Panc1 (cell line): Measurements from ENCODE around the gene SIRT5. TPM values are rescaled to one million over a fixed set of nuclear protein-coding genes. Genes with fewer than 3 reads are reported as not detected.

Experiments
- ATAC-seq: fragments of 200-7000 bp; cut with Tn5 transposase; 2 replicates; pipeline ENCODE4 v1.9.1; 2020; ENCODE audit warnings: mild to moderate bottlenecking, moderate library complexity
- BruUV-seq: library from RNA; stranded (reverse); fragments of 400-500 nt; replicated peaks from 2 replicates; lab custom pipeline; 2021; lab: Mats Ljungman, UMichigan
- CTCF ChIA-PET: fragments of 300-600 bp; sonication (Branson Sonifier 250); formaldehyde crosslinking; loops from one replicate; lab custom pipeline; 2022; ENCODE audit warnings: antibody characterized with exemption; lab: Charles Lee
- POLR2A ChIA-PET: fragments of 300-600 bp; sonication (Branson Sonifier 250); formaldehyde crosslinking; loops from one replicate; lab custom pipeline; 2022; ENCODE audit warnings: antibody characterized with exemption; lab: Charles Lee
- DNase-seq: peaks from one replicate; pipeline ENCODE4 v3.0.0-alpha.2; 2010; ENCODE audit warnings: low read depth, low spot score
- H3K27ac ChIP-seq: 2 replicates; pipeline ENCODE4 v1.5.1; 2011; ENCODE audit warnings: mild to moderate bottlenecking, low read length, inconsistent platforms
- H3K27me3 ChIP-seq: fragments of 200-500 bp; sonication (Bioruptor generic); 2 replicates; pipeline ENCODE4 v1.6.0; 2014; ENCODE audit warnings: low read length, inconsistent platforms; ENCODE audit not compliant: control insufficient read depth, insufficient read depth
- H3K36me3 ChIP-seq: fragments of 200-500 bp; sonication (Bioruptor generic); 2 replicates; pipeline ENCODE4 v1.5.1; 2014; ENCODE audit warnings: inconsistent platforms, mild to moderate bottlenecking, low read length, moderate library complexity; ENCODE audit not compliant: control insufficient read depth, insufficient read depth
- H3K4me1 ChIP-seq: 2 replicates; pipeline ENCODE4 v1.5.1; 2011; ENCODE audit warnings: inconsistent platforms, mild to moderate bottlenecking, low read length, moderate library complexity; ENCODE audit not compliant: control insufficient read depth, insufficient read depth
- H3K4me3 ChIP-seq, 2 experiments: 2 replicates each; pipeline ENCODE4 v1.5.1; 2011 to 2012; ENCODE audit warnings: low read depth in 2 of 2, low read length in 2 of 2, mild to moderate bottlenecking in 2 of 2, inconsistent platforms in 1 of 2, moderate library complexity in 1 of 2
- H3K9me3 ChIP-seq: fragments of 200-500 bp; sonication (Bioruptor generic); 2 replicates; pipeline ENCODE4 v1.5.1; 2014; ENCODE audit warnings: low read depth, mild to moderate bottlenecking, inconsistent platforms, low read length, moderate library complexity; ENCODE audit not compliant: control insufficient read depth, insufficient read depth
- CTCF ChIP-seq: fragments of 450-650 bp; IDR thresholded peaks from 2 replicates; pipeline ENCODE4 v1.5.1; 2017; ENCODE audit warnings: mild to moderate bottlenecking
- POLR2AphosphoS5 ChIP-seq: IDR thresholded peaks from 2 replicates; pipeline ENCODE4 v1.6.1; 2012; ENCODE audit warnings: mild to moderate bottlenecking, low read depth, low read length, moderate library complexity
- REST ChIP-seq, 2 experiments: IDR thresholded peaks; 2 replicates each; pipeline ENCODE4 v1.6.1; 2011 to 2012; ENCODE audit warnings: low read depth in 2 of 2, control low read depth in 1 of 2, low read length in 1 of 2, mild to moderate bottlenecking in 1 of 2, moderate library complexity in 1 of 2; ENCODE audit not compliant: insufficient read depth in 1 of 2
- SIN3A ChIP-seq: IDR thresholded peaks from 2 replicates; pipeline ENCODE4 v1.6.1; 2012; ENCODE audit warnings: low read depth, mild to moderate bottlenecking, low read length, moderate library complexity, borderline replicate concordance; ENCODE audit not compliant: insufficient read depth
- TCF7L2 ChIP-seq: IDR thresholded peaks from 2 replicates; pipeline ENCODE4 v1.6.1; 2011; ENCODE audit warnings: mild to moderate bottlenecking, low read depth, low read length, inconsistent platforms
- in situ Hi-C: cut with HindIII; loops from 2 replicates; pipeline ENCODE4 v1.10.0; 2016; ENCODE audit warnings: low sequenced_read_pairs, low pct_unique_long_range_greater_than_20kb
- intact Hi-C: fragments of 100-400 bp; cut with micrococcal nuclease; formaldehyde crosslinking; loops from one replicate; pipeline ENCODE4 v1.10.0; 2022; ENCODE audit not compliant: unreplicated experiment
- total RNA-seq: library from RNA; stranded (reverse); gene quantifications from one replicate; pipeline ENCODE4 v1.2.1, GENCODE V29; 2021; ENCODE audit not compliant: unreplicated experiment

SIRT5 gene
- total RNA-seq, 1 experiment from 2014 or later: 11.0 TPM

GRCh38 chr6:13643125-13643524 lies 68.7 kb downstream of the SIRT5 start:
- BruUV-seq: no TSS peak
- ATAC-seq (no peak), DNase-seq (no peak)
- no peaks in the 10 kb centered on the region for H3K27me3 ChIP-seq
- H3K27ac ChIP-seq: no peak overlapping the region
- H3K36me3 ChIP-seq: peaks cover 17% of the 10 kb centered on the region; the same call in 1 of the 2 replicates
- H3K4me1 ChIP-seq: no peaks in the 10 kb centered on the region
- POLR2A ChIA-PET: no interaction called here
- H3K9me3 ChIP-seq: no peaks in the 10 kb centered on the region
- CTCF ChIA-PET: no interaction called here
- intact Hi-C loops (no loop called here), in situ Hi-C loops (no loop called here)
- no peak overlapping the region for H3K4me3 ChIP-seq
- TF ChIP-seq POLR2AphosphoS5: no peak
- no peak for TF ChIP-seq TCF7L2
- TF ChIP-seq SIN3A: no peak
- no peak for TF ChIP-seq CTCF
- TF ChIP-seq REST (IDR thresholded peaks at IDR 0.05; ENCODE audit: insufficient read depth in 1 of 2, low read depth in 2 of 2, low read length in 1 of 2): no peak

GRCh38 chr6:13648850-13649249 lies 74.4 kb downstream of the SIRT5 start:
- ATAC-seq (no peak), DNase-seq (no peak)
- no TSS peak for BruUV-seq
- Histone ChIP-seq H3K4me3 (no peak overlapping the region), H3K27me3 (no peaks in the 10 kb centered on the region), H3K4me1 (no peaks in the 10 kb centered on the region; the same call in 1 of the 2 replicates), H3K36me3 (no peaks in the 10 kb centered on the region), H3K27ac (no peak overlapping the region), H3K9me3 (no peaks in the 10 kb centered on the region)
- TF ChIP-seq TCF7L2 (no peak), SIN3A (no peak), REST (IDR thresholded peaks at IDR 0.05; ENCODE audit: insufficient read depth in 1 of 2, low read depth in 2 of 2, low read length in 1 of 2) (no peak), CTCF (no peak), POLR2AphosphoS5 (no peak)
- ChIA-PET POLR2A (interaction anchor here (0.7 kb wide), 1 partner anchor 101 kb away, joined by 13 read pairs; no protein-coding TSS in a partner anchor), CTCF (interaction anchor here (0.7 kb wide), 1 partner anchor 14 kb away, joined by 10 read pairs; no protein-coding TSS in a partner anchor)
- in situ Hi-C loops: no loop called here
- intact Hi-C loops: no loop called here
